CD14-positive monocyte (primary cell): Measurements from ENCODE around the gene ITPA. TPM values are rescaled to one million over a fixed set of nuclear protein-coding genes. Genes with fewer than 3 reads are reported as not detected.

ENCODE experiments used
- DNase-seq, 3 donors: peaks; one replicate each; pipeline ENCODE4 v3.0.0-alpha.2; 2011 to 2022
- H2AFZ ChIP-seq: 2 replicates; pipeline ENCODE4 v1.6.0; 2012; ENCODE audit warnings: mild to moderate bottlenecking, low read depth, low read length, inconsistent platforms; ENCODE audit not compliant: insufficient read depth, poor library complexity, severe bottlenecking
- H3K27ac ChIP-seq, 2 donors: 1 replicate in 1 of 2; 2 replicates in 1 of 2; pipeline ENCODE4 v1.5.1; 2012 to 2013; ENCODE audit warnings: low read length in 2 of 2, control low read depth in 1 of 2, inconsistent platforms in 1 of 2, low read depth in 1 of 2, mild to moderate bottlenecking in 1 of 2
- H3K27me3 ChIP-seq, 2 donors: one replicate each; pipeline versions ENCODE4 v1.6.0 to v1.6.1; 2011 to 2013; ENCODE audit warnings: low read length in 2 of 2; ENCODE audit not compliant: control insufficient read depth in 2 of 2, insufficient read depth in 2 of 2
- H3K36me3 ChIP-seq, 2 donors: replicated peaks in 1 of 2; 1 replicate in 1 of 2; 2 replicates in 1 of 2; pipeline versions ENCODE4 v1.5.1 to v1.6.1; 2012 to 2013; ENCODE audit warnings: low read length in 2 of 2, control low read depth in 1 of 2, inconsistent platforms in 1 of 2, mild to moderate bottlenecking in 1 of 2; ENCODE audit not compliant: insufficient read depth in 2 of 2, control insufficient read depth in 1 of 2
- H3K4me1 ChIP-seq, 2 donors: 1 replicate in 1 of 2; 2 replicates in 1 of 2; pipeline versions ENCODE4 v1.5.1 to v1.6.1; 2012 to 2013; ENCODE audit warnings: low read length in 2 of 2, control low read depth in 1 of 2, inconsistent platforms in 1 of 2, mild to moderate bottlenecking in 1 of 2, moderate library complexity in 1 of 2; ENCODE audit not compliant: insufficient read depth in 2 of 2, control insufficient read depth in 1 of 2
- H3K4me2 ChIP-seq: replicated peaks from 2 replicates; pipeline ENCODE3; 2012; ENCODE audit warnings: low read length, moderate library complexity, mild to moderate bottlenecking; ENCODE audit not compliant: poor library complexity, severe bottlenecking; ENCODE audit errors: extremely low read depth
- H3K4me3 ChIP-seq, 3 experiments: fragments of 200-600 bp in 1 of 3; sonication (generic) in 1 of 3; replicated peaks in 1 of 3; 1 replicate in 2 of 3; 2 replicates in 1 of 3; pipeline ENCODE4 v1.5.1; 2011 to 2013; ENCODE audit warnings: low read length in 3 of 3, mild to moderate bottlenecking in 3 of 3, control low read depth in 2 of 3, low read depth in 2 of 3, inconsistent platforms in 1 of 3, moderate library complexity in 1 of 3
- H3K79me2 ChIP-seq: 2 replicates; pipeline ENCODE4 v1.6.0; 2012; ENCODE audit warnings: mild to moderate bottlenecking, control low read depth, inconsistent platforms, low read length, moderate library complexity; ENCODE audit not compliant: insufficient read depth
- H3K9ac ChIP-seq: 2 replicates; pipeline ENCODE4 v1.6.0; 2017; ENCODE audit warnings: low read length, mild to moderate bottlenecking; ENCODE audit not compliant: insufficient read depth, poor library complexity, severe bottlenecking
- H3K9me3 ChIP-seq, 2 donors: replicated peaks in 1 of 2; 1 replicate in 1 of 2; 2 replicates in 1 of 2; pipeline versions ENCODE4 v1.5.1 to v1.6.1; 2012 to 2013; ENCODE audit warnings: low read length in 2 of 2, control low read depth in 1 of 2; ENCODE audit not compliant: control insufficient read depth in 1 of 2, insufficient read depth in 1 of 2
- H4K20me1 ChIP-seq: 2 replicates; pipeline ENCODE4 v1.6.0; 2012; ENCODE audit warnings: mild to moderate bottlenecking, low read length, control low read depth, moderate library complexity; ENCODE audit not compliant: insufficient read depth
- H3K27ac Mint-ChIP-seq, 7 donors: one replicate each; pipeline ENCODE4 v1.8.0; 2020; ENCODE audit warnings: mild to moderate bottlenecking in 7 of 7, mixed read lengths in 7 of 7, moderate library complexity in 6 of 7, inconsistent platforms in 2 of 7
- H3K27me3 Mint-ChIP-seq, 3 donors: one replicate each; pipeline ENCODE4 v1.8.0; 2021 to 2022; ENCODE audit warnings: low read depth in 3 of 3, mild to moderate bottlenecking in 3 of 3, mixed read lengths in 3 of 3, moderate library complexity in 3 of 3, inconsistent platforms in 1 of 3
- H3K36me3 Mint-ChIP-seq, 2 donors: one replicate each; pipeline ENCODE4 v1.8.0; 2020; ENCODE audit warnings: mixed read lengths in 2 of 2, inconsistent platforms in 1 of 2, mild to moderate bottlenecking in 1 of 2
- H3K4me1 Mint-ChIP-seq: one replicate; pipeline ENCODE4 v1.8.0; 2020; ENCODE audit warnings: mild to moderate bottlenecking, mixed read lengths
- H3K4me3 Mint-ChIP-seq, 2 donors: one replicate each; pipeline ENCODE4 v1.8.0; 2020; ENCODE audit warnings: mild to moderate bottlenecking in 2 of 2, mixed read lengths in 2 of 2, moderate library complexity in 1 of 2
- H3K9me3 Mint-ChIP-seq, 7 donors: one replicate each; pipeline ENCODE4 v1.8.0; 2020 to 2022; ENCODE audit warnings: mixed read lengths in 7 of 7, mild to moderate bottlenecking in 6 of 7, moderate library complexity in 6 of 7, inconsistent platforms in 2 of 7
- WGBS: methylation state at CpG from one replicate; pipeline ENCODE4 v1.1.5; 2013; ENCODE audit warnings: missing lambda C conversion rate; ENCODE audit not compliant: insufficient coverage; 5-methylcytosine and 5-hydroxymethylcytosine counted together
- intact Hi-C, 2 donors: fragments of 100-400 bp; cut with micrococcal nuclease; formaldehyde crosslinking; loops; one replicate each; pipeline versions ENCODE4 v1.15.0 to v1.15.1; 2023
- polyA plus RNA-seq, 3 donors: library from polyadenylated mRNA; depleted of rRNA in 1 of 3; unstranded in 2 of 3; stranded (reverse) in 1 of 3; fragments of 300-500 nt in 2 of 3; fragments of >200 nt in 1 of 3; fragmentation: Illumina TruSeq in 2 of 3; gene quantifications; 1 replicate in 2 of 3; 2 replicates in 1 of 3; pipeline ENCODE4 v1.2.3, GENCODE V29; 2012 to 2021
- TF ChIP-seq, protein P1 (sequence below): fragments of 200-600 bp; IDR thresholded peaks from one replicate; pipeline ENCODE4 v1.8.0; 2022; ENCODE audit warnings: antibody characterized with exemption, mild to moderate bottlenecking

ITPA gene
- polyA plus RNA-seq, 3 donors: 39.5 to 62.8 (median 57.0) TPM

DNA sequence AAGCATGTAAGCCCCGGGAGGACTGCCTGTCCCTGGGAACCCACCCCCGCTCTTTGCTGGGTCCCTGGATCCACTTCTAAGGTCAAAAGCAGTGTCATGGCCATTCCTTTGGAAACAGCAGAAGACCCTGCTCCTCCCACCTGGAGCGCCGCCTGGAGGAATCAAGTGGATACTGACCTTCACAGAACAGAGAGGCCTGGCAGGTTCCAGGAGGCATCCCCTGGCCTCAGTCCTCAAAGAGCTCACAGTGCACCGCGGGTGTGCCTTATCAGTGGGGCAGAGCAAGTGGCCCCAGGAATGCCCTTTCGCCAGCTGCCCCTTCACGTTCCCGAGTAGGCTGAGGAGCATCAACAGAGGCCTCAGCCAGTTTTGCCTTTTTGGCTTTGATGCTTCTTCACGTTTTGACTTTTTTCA is 40.8 kb downstream of the ITPA start:
- H3K27ac Mint-ChIP-seq: no peak overlapping the region
- Histone ChIP-seq H3K9ac (no peak overlapping the region), H3K4me2 (no peak overlapping the region), H4K20me1 (peaks cover 9% of the 10 kb centered on the region), H3K36me3 (peaks cover 33 to 49% of the 10 kb centered on the region in 2 donors), H3K27me3 (peaks cover 16 to 50% of the 10 kb centered on the region in 2 donors), H3K4me1 (peaks cover 8 to 9% of the 10 kb centered on the region in 2 donors), H2AFZ (no peak overlapping the region), H3K27ac (no peak overlapping the region), H3K9me3 (peaks cover 0 to 14% of the 10 kb centered on the region in 2 donors), H3K79me2 (no peaks in the 10 kb centered on the region), H3K4me3 (no peak overlapping the region)
- no peak for DNase-seq
- H3K4me3 Mint-ChIP-seq: peak overlapping the region in 1 of 2 donors; percentile 58
- TF ChIP-seq, protein P1, sequence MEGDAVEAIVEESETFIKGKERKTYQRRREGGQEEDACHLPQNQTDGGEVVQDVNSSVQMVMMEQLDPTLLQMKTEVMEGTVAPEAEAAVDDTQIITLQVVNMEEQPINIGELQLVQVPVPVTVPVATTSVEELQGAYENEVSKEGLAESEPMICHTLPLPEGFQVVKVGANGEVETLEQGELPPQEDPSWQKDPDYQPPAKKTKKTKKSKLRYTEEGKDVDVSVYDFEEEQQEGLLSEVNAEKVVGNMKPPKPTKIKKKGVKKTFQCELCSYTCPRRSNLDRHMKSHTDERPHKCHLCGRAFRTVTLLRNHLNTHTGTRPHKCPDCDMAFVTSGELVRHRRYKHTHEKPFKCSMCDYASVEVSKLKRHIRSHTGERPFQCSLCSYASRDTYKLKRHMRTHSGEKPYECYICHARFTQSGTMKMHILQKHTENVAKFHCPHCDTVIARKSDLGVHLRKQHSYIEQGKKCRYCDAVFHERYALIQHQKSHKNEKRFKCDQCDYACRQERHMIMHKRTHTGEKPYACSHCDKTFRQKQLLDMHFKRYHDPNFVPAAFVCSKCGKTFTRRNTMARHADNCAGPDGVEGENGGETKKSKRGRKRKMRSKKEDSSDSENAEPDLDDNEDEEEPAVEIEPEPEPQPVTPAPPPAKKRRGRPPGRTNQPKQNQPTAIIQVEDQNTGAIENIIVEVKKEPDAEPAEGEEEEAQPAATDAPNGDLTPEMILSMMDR: no peak
- H3K4me1 Mint-ChIP-seq: peaks cover 12% of the 10 kb centered on the region
- intact Hi-C loops: no loop called here
- peaks cover 0 to 8% (median 0%) of the 10 kb centered on the region in 7 donors for H3K9me3 Mint-ChIP-seq
- peaks cover 39 to 56% (median 47%) of the 10 kb centered on the region in 3 donors for H3K27me3 Mint-ChIP-seq
- 98% methylated on average over 9 of the region's 10 CpGs for WGBS
- peaks cover 46 to 54% of the 10 kb centered on the region in 2 donors for H3K36me3 Mint-ChIP-seq

DNA sequence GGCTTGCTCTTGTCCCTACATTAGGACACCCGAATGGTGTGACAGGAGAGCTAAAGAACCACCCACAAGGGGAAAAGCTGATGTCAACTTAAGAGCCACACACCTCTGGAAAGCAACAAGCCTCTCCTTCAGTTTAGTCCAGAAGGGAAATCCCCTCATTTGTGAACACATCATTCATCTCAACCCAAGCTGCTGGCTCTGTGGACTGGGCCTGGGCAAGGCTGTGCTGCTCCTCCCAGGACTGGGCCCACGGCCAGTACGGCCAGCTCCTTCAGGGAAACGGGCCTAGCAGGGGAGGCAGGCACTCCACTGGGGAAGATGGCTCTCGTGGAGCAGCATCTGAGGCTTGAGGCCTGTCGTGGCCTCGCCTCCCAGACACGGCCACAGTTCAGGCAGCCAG is 42.5 kb downstream of the ITPA start:
- peaks cover 16 to 41% of the 10 kb centered on the region in 2 donors for H3K27me3 ChIP-seq
- WGBS: 93% methylated on average over 8 of the region's 8 CpGs
- H3K4me1 ChIP-seq: peaks cover 8 to 9% of the 10 kb centered on the region in 2 donors
- H3K4me1 Mint-ChIP-seq: peaks cover 12% of the 10 kb centered on the region
- no peak overlapping the region for H2AFZ ChIP-seq
- peaks cover 0 to 14% of the 10 kb centered on the region in 2 donors for H3K9me3 ChIP-seq
- intact Hi-C loops: no loop called here
- H3K4me3 Mint-ChIP-seq: no peak overlapping the region
- peaks cover 61 to 71% of the 10 kb centered on the region in 2 donors for H3K36me3 Mint-ChIP-seq
- no peak for DNase-seq
- H3K79me2 ChIP-seq: no peaks in the 10 kb centered on the region
- H3K27ac ChIP-seq: no peak overlapping the region
- no peak overlapping the region for H3K27ac Mint-ChIP-seq
- H3K36me3 ChIP-seq: peaks cover 49 to 66% of the 10 kb centered on the region in 2 donors
- peaks cover 0 to 8% (median 0%) of the 10 kb centered on the region in 7 donors for H3K9me3 Mint-ChIP-seq
- peaks cover 9% of the 10 kb centered on the region for H4K20me1 ChIP-seq
- H3K27me3 Mint-ChIP-seq: peaks cover 36 to 42% (median 37%) of the 10 kb centered on the region in 3 donors
- H3K9ac ChIP-seq: no peak overlapping the region
- TF ChIP-seq, protein P1: no peak
- H3K4me3 ChIP-seq: no peak overlapping the region
- no peak overlapping the region for H3K4me2 ChIP-seq
